NCI-H1694 treated with DMSO at 0.1 percent for 48 hours (cell line): ENCODE data around the gene KCNIP4.

Experiments used
- DNase-seq: peaks from one replicate; lab custom pipeline; 2025; lab: John Stamatoyannopoulos, UW

Gene KCNIP4

DNA sequence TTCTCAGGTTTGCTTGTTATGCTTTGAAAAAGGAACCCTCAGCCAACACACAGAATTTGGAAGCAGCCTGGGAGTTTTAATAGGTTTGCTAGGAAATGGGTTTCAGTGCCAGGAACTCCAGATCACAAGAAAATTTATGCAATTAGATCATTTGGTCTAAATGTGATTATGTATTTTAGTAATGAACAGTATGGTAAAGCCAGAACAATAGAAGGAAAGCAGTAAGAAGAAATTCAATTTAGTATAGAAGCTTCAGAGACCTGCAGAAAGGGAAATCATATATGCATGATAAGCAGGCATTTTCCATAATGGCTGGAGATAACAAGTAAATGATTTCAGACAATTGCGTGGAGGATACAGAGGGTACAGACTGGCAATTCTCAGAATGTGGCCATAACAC lies 184.7 kb downstream of the KCNIP4 start:
- no peak for DNase-seq

- DNase-seq, result no peak
Observed at GRCh38 chr4:21757248-21757647, 191.3 kb downstream of the KCNIP4 start.

GRCh38 chr4:21753084-21753760 lies 195.3 kb downstream of the KCNIP4 start:
- DNase-seq, result no peak

DNA sequence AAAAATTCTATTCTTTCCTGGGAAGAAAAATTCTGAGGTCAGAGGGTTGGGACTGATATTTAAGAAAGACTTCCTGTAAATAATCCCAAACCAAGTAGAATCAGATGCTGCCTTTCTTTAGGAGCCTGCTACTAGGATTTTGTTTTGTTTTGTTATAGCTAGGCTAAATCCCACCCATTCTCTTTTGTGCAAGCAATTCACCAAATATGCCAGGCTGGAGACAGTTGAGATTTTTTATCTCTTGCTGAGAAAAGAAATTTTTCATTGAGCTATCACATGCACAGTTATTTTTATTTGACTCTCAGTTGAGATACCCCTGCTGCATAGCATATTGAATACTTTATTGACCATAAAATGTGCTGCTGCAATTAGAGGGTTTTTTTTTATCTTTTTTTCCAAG lies 196.0 kb downstream of the KCNIP4 start:
- no peak for DNase-seq

- DNase-seq, result no peak
Observed at GRCh38 chr4:21749924-21750323, 198.6 kb downstream of the KCNIP4 start.

GRCh38 chr4:21749412-21749811 lies 199.2 kb downstream of the KCNIP4 start:
- no peak for DNase-seq

GRCh38 chr4:21744046-21744445 lies 204.5 kb downstream of the KCNIP4 start:
- DNase-seq, result no peak

DNA sequence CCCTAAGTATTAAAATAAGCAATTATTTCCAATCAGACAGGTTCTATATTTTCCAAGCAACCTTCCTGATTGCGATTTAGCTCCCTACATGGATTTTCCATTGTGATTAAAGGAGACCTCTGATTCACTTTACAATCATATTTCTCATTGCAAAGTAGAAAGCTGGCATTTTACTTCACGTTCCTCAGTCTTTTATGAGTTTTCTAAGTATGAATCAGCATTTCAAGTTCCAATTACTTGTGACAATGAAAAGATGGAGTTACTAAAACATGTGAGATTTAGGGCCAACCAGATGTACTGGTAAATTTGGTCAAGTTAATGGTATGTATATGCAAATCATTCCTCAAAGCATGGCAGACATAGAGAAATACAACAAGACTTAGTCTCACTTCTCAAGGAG lies 206.2 kb downstream of the KCNIP4 start:
- DNase-seq, result no peak

- no peak for DNase-seq
Observed at GRCh38 chr4:21738821-21739220, 209.8 kb downstream of the KCNIP4 start.

DNA sequence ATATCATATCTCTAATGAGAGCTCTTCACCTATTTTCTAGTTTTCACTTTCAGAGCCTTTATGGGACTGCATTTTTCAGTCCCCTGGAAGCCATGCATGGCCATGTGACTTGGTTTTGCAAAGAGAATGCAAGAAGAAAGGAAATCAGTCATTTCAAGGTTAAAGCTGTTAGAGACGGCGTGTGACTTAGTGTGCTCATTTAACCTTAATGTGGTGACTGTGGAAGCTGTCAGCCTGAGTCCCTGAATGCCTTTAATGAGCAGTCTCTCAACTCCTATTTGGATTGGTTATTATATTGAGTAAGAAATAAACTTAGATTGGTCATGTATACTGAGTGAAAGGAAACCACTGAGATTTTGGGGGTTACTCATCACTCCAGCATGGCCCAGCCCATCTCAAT lies 212.7 kb downstream of the KCNIP4 start:
- no peak for DNase-seq

DNA sequence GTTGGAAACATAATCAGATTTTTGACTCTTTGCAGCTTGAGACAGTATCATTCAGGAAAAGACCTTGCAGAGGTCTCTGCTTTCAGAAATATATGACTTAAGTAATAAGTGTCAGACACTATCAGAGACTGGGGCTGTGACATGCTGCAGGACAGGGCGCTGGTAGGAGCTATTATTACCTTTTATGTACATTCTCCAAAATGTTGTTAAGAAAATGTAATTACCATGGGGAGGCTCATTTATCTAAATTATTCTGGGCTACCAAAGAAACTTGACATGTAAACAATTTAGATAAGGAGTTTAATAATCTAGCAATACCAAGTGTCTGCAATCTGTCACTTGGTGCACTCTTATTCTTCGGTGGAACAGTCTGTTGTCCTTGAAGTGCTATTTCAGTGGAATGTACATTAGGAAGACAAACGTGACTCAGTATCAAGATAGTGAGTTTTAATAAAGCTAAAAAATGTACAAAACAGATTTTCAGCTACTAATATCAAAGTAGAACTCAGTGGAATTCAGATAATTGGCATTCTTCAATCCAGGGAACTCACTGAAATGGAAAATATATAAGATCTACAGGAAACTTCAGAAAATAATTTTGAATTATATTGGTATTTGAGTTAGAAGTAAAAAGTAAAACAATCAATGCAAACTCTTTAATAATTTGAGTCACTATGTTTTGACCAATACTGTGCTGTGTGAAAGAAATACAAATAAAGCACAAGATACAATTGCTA lies 214.5 kb downstream of the KCNIP4 start:
- DNase-seq, result no peak

GRCh38 chr4:21728304-21728703 lies 220.3 kb downstream of the KCNIP4 start:
- no peak for DNase-seq

DNA sequence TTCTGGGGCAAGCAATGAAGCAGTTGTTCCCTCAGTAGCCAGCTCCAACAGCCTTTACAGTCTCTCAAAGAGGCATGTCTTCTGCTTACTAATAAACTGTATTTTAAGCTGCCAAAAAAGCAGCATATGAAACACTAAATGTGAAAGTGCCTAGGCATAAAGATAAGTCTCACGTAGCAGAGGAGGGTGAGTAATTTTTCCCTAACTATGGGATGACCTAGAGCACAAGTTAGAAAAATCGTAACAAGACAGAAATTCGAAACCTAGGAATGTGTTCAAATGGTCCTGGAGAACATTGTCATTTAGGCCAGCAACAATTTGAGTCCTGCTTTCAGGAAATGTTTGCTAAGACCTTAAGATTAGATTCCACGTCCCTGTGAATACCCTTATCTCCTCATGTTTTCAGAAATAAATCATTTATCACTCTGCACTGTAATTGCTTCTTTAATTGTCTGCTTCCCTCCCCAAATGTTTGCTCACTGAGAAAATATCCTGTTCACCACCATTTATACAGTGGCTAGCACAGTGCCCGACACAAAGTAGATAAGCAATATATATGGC lies 222.2 kb downstream of the KCNIP4 start:
- DNase-seq, result no peak

DNA sequence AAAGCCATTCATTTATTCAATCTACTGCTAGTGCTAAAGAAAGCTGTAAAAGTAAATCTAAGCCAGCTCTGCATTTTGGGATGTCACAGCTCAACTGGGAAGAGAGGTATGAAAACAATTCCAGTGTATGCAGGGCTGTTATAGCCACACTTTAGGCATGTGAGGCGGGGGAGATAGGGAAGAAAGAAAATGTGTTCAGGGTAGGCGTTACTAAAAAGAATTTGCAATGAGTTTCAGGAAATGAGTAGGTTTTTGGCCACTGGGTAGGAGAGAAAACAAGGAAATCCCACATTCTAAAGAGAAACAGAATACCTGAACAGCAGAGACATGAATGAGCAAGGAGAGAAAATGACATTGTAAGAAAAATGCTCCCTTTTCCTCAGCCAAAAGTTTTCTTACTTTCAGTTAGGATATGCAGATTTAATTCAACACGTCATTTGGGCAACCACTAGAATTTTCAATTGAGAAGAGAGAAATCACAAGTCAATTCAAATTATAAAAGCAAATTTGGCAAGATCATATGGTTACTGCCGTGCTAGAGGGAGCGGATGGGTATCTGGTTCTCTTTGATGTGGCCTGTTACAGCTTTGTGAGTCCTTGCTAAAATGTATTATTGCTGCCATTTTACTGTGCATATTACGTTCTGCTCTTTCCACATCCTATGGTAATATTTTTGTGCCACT lies 226.3 kb downstream of the KCNIP4 start:
- no peak for DNase-seq

DNA sequence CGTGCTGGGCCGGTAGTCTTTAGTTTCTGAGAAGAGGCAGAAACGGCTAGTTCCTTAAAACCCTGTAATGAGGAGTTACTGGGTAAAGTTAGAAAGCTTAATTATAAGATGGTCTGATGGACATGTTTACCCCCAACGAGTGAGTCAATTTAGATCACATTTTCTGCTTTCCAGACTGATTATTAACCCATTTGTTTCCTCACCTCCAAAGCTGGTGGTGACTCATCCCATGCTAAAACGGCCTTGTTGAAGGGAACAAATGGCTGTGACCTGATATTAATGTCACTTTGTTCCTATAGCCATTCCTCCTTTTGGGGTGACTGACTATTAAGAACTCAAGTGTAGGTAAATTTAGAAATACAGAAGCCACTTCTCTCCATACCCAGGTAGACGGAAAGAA lies 232.0 kb downstream of the KCNIP4 start:
- no peak for DNase-seq

DNA sequence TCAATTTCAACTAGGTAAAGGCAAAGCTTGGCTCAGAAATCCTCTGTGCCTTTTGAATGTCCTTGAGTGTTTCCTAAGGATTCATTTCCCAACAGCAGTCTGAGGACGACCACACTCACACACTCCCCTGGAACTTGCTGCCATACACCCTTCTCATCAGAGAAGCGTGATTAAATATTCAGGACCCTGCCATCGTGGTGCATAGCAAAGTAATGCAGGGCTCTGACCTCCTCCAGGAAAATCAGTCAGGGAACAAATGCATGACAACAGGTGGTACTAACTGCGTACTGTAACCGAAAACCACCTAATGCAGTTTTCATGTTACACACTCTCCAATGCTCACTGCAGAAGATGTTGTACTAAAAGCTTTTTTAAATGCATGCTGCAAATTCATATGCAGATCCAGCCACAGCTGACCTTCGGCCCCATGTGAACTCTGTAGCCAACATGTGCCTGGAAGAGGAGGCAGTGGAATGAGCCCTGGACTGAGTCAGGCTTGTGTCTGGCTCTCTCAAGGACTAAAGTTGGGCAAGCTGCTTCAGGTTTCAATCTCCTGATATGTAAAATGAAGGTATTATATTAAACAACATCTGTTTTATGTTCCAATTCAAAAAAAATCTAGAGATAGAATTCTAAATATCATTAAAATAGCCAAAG lies 238.3 kb downstream of the KCNIP4 start:
- no peak for DNase-seq

DNA sequence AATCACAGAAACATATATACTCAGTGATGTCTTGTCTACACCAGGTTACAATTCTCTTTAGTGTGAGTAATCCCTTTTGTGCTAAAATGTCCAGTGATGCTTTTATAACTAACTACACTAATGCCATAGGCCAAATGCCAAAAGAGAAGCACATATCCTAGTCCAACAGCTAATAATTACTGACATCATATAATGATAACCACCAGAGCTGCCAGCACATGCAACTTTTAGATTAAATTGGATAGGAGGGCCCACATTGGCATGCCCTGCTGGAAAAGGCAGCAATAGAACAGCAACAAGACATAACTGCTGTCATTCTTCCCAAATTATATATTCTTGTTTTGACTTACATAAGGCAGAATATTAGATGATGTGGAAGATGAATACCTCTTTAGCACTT lies 238.8 kb downstream of the KCNIP4 start:
- DNase-seq, result no peak

- no peak for DNase-seq
Observed at GRCh38 chr4:21709031-21709430, 239.5 kb downstream of the KCNIP4 start.

GRCh38 chr4:21699446-21699845 lies 249.1 kb downstream of the KCNIP4 start:
- DNase-seq, result no peak

DNA sequence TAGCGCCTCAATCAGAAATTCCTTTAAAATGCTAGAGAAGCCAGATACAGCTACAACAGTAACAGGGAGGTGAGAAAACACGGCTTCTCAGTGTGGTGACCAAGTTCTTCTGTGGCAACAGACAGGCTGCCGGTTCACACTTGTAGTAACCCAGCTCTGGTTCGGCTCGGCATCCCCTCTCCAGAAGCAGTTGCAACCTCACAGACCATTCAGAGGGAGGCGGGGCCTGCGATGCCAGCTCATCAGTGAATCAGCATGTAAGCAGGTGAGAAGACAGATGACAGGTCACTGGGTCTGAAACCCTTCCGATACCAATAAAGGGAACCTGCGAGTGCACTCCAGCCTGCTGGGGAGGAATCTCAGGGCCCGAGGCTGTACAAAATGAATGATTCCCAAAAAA lies 251.0 kb downstream of the KCNIP4 start:
- DNase-seq, result no peak

DNA sequence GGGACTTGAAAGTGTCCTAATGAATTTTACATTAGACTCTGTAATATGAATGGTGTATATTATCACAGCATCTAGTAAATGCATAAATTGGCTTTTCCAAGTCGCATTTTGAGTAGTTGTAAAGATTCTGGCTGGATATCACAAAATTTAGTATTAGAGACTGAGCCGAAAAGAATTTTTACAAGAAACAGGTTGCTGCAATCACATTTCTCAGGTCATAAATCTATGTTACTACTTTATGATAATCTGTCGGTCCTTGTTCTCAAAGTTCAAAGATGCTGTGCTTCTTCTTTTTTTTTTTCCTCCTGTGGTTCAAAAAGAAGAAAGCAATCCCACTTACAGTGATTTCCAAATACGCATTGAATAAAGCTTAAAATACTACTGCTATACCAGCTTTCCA lies 253.4 kb downstream of the KCNIP4 start:
- no peak for DNase-seq

- no peak for DNase-seq
Observed at GRCh38 chr4:21692241-21692640, 256.3 kb downstream of the KCNIP4 start.
